GM19193 (cell line): Measurements from ENCODE around the gene GPR148.

Source experiments
- POLR2A ChIP-seq: IDR thresholded peaks from 4 replicates; pipeline ENCODE4 v1.6.1; 2011; ENCODE audit not compliant: insufficient read depth, insufficient read length; ENCODE audit errors: extremely low read depth

The GPR148 gene

GRCh38 chr2:130764035-130764820 is 35.4 kb downstream of the GPR148 start:
- no peak for TF ChIP-seq POLR2A

- TF ChIP-seq POLR2A, result no peak
These were observed 35.9 kb downstream of the GPR148 start for GRCh38 chr2:130764821-130765115.

- no peak for TF ChIP-seq POLR2A
These were observed 36.6 kb downstream of the GPR148 start for GRCh38 chr2:130765464-130765863.

GRCh38 chr2:130766037-130766436 is 37.2 kb downstream of the GPR148 start:
- no peak for TF ChIP-seq POLR2A

- no peak for TF ChIP-seq POLR2A
These were observed 38.0 kb downstream of the GPR148 start for GRCh38 chr2:130766711-130767407.

- no peak for TF ChIP-seq POLR2A
These were observed 38.5 kb downstream of the GPR148 start for GRCh38 chr2:130767408-130767775.

- TF ChIP-seq POLR2A, result no peak
These were observed 39.5 kb downstream of the GPR148 start for GRCh38 chr2:130768191-130768855.

GRCh38 chr2:130769343-130769907 is 40.6 kb downstream of the GPR148 start:
- no peak for TF ChIP-seq POLR2A

- no peak for TF ChIP-seq POLR2A
These were observed 47.7 kb downstream of the GPR148 start for GRCh38 chr2:130776550-130776949.

GRCh38 chr2:130778781-130779180 is 49.9 kb downstream of the GPR148 start:
- no peak for TF ChIP-seq POLR2A
